Brain microvascular endothelial cell (primary cell): ENCODE data around the gene CKAP2L.

Source experiments
- DNase-seq: peaks from one replicate; pipeline ENCODE4 v3.0.0-alpha.2; 2020
- H3K27ac ChIP-seq: fragments of 250-450 bp; sonication (Bioruptor Pico); 2 replicates; pipeline ENCODE4 v1.5.1; 2020; ENCODE audit warnings: mild to moderate bottlenecking, moderate library complexity
- H3K27me3 ChIP-seq: fragments of 250-450 bp; sonication (Bioruptor Pico); replicated peaks from 2 replicates; pipeline ENCODE4 v1.5.1; 2020; ENCODE audit warnings: mild to moderate bottlenecking
- H3K36me3 ChIP-seq: fragments of 250-450 bp; sonication (Bioruptor Pico); replicated peaks from 2 replicates; pipeline ENCODE4 v1.5.1; 2020; ENCODE audit warnings: mild to moderate bottlenecking
- H3K4me3 ChIP-seq: 2 replicates; pipeline ENCODE4 v1.5.1; 2011; ENCODE audit warnings: low read depth, mild to moderate bottlenecking, control low read depth, low read length, moderate library complexity
- in situ Hi-C: cut with HindIII; loops from 2 replicates; pipeline ENCODE4 v1.10.0; 2017; ENCODE audit warnings: low sequenced_read_pairs, low pct_ligation_motif_present
- TF ChIP-seq, protein P1 (sequence below): IDR thresholded peaks from 2 replicates; pipeline ENCODE4 v1.5.1; 2011; ENCODE audit warnings: low read depth, mild to moderate bottlenecking, moderate library complexity, low read length, control low read depth, inconsistent platforms; ENCODE audit errors: missing control alignments

Gene CKAP2L

GRCh38 chr2:112811276-112811831 lies 46.9 kb upstream of the CKAP2L start:
- TF ChIP-seq, protein P1, sequence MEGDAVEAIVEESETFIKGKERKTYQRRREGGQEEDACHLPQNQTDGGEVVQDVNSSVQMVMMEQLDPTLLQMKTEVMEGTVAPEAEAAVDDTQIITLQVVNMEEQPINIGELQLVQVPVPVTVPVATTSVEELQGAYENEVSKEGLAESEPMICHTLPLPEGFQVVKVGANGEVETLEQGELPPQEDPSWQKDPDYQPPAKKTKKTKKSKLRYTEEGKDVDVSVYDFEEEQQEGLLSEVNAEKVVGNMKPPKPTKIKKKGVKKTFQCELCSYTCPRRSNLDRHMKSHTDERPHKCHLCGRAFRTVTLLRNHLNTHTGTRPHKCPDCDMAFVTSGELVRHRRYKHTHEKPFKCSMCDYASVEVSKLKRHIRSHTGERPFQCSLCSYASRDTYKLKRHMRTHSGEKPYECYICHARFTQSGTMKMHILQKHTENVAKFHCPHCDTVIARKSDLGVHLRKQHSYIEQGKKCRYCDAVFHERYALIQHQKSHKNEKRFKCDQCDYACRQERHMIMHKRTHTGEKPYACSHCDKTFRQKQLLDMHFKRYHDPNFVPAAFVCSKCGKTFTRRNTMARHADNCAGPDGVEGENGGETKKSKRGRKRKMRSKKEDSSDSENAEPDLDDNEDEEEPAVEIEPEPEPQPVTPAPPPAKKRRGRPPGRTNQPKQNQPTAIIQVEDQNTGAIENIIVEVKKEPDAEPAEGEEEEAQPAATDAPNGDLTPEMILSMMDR: no peak
- Histone ChIP-seq H3K4me3 (no peak overlapping the region), H3K36me3 (no peaks in the 10 kb centered on the region), H3K27me3 (no peaks in the 10 kb centered on the region), H3K27ac (peak overlapping the region; percentile 100)
- in situ Hi-C loops: no loop called here
- no peak for DNase-seq

- in situ Hi-C loops: no loop called here
Observed at GRCh38 chr2:112809112-112809511, 44.7 kb upstream of the CKAP2L start.

GRCh38 chr2:112807233-112807807 lies 42.9 kb upstream of the CKAP2L start:
- no peak for DNase-seq
- Histone ChIP-seq H3K36me3 (no peaks in the 10 kb centered on the region), H3K4me3 (no peak overlapping the region), H3K27me3 (no peaks in the 10 kb centered on the region), H3K27ac (no peak overlapping the region)
- in situ Hi-C loops: no loop called here
- TF ChIP-seq, protein P1: peak; percentile 4

More at GRCh38 chr2:112809112-112809511, 44.7 kb upstream of the CKAP2L start:
- Histone ChIP-seq H3K27ac (no peak overlapping the region), H3K27me3 (no peaks in the 10 kb centered on the region), H3K4me3 (no peak overlapping the region), H3K36me3 (no peaks in the 10 kb centered on the region)
- TF ChIP-seq, protein P1: no peak
- DNase-seq: no peak

DNA sequence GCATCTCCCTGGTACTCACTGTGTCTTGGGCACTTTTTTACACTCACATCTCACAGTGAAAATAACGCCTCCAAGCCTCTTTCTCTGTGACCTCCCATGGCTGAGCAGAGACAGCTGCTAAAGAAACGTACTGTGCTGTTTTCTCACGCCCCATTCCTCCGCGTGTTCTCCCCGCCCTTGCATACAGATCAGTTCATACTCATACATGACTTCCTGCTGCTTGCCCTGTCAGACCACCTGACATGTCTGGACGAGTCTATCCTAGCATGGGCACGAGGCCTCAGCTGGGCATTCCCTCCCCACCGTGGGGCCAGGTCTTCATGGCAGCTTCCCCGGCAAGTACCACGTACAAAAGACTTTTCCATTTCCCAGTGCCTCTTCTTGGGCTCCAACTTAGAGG lies 41.1 kb upstream of the CKAP2L start:
- no peak for DNase-seq
- Histone ChIP-seq H3K4me3 (no peak overlapping the region), H3K27ac (peak overlapping the region; percentile 85), H3K36me3 (no peaks in the 10 kb centered on the region), H3K27me3 (no peaks in the 10 kb centered on the region)
- in situ Hi-C loops: no loop called here
- TF ChIP-seq, protein P1: no peak

DNA sequence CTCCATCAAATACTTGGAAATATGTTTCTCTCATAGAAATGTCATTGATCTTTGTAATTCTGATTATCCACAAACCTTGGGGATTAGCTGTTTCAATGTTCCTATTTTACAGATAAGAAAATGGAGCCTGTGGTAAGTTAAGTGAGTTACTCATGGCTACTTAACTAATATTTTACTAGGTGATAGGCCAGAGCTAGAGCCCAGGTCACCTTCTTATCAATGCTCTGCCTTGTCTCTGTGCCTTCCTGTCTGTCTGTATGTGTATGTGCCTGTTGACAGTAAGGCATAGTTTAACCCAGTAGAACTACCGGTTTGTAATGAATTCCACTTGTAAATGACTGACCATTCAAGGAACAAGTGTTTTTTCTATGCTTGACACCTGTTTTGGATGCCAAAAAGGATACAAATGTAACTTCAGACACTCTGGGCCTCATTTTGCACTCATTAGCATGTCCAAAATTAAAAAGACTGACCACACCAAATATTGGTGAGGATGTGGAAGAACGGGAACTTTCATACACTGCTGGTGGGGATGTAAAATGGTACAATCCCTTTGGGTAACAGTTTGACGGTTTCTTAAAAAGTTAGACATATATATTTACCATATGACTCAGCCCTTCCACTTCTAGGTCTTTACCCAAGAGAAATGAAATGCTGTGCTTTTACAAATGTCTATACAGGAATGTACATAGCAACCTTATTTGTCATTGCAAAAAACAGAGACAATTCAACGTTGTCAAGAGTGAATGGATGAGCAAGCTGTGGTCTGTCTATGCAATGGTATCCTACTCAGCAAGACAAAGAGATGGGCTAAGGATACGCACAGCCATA lies 39.5 kb upstream of the CKAP2L start:
- peak overlapping the region; percentile 85 for H3K27ac ChIP-seq

More for the DNA sequence above, 39.5 kb upstream of the CKAP2L start:
- in situ Hi-C loops: no loop called here
- TF ChIP-seq, protein P1: no peak
- Histone ChIP-seq H3K4me3 (no peak overlapping the region), H3K27me3 (no peaks in the 10 kb centered on the region), H3K36me3 (no peaks in the 10 kb centered on the region)
- DNase-seq: peak; percentile 90
